Measurements from ENCODE around the gene GPR63.
A peak's percentile ranks its signal among the peaks of the same experiment; 100 is the strongest.
"Not testable (repeated sequence)": the region's sequence is repeated elsewhere in the genome, so short reads cannot be mapped to it uniquely, and the experiment has no call there.

The GPR63 gene

GRCh38 chr6:96837081-96837971 lies at the start of gene GPR63:
Gene GPR63, minus strand, starts transcription at chr6:96837477. Its CDS starts 37,746 bp downstream, at chr6:96799731.
- Histone ChIP-seq H3K4me1 (ENCODE audit: control insufficient read depth, insufficient read depth, low read length) (no peaks in the 10 kb centered on the region), H3K27me3 (ENCODE audit: control insufficient read depth, insufficient read depth, low read length) (peaks cover 19% of the 10 kb centered on the region), H3K9me3 (ENCODE audit: control insufficient read depth, low read length) (no peaks in the 10 kb centered on the region), H3K9ac (ENCODE audit: low read length) (peak within 1 kb of the TSS; percentile 65), H3K4me3 (ENCODE audit: low read length) (peak within 1 kb of the TSS; percentile 49), H3K36me3 (ENCODE audit: control insufficient read depth, insufficient read depth, low read length) (no peaks in the 10 kb centered on the region)

- Histone ChIP-seq H3K9ac (ENCODE audit: low read length) (no peak overlapping the region), H3K4me3 (ENCODE audit: low read length) (no peak overlapping the region), H3K27me3 (ENCODE audit: control insufficient read depth, insufficient read depth, low read length) (no peaks in the 10 kb centered on the region), H3K36me3 (ENCODE audit: control insufficient read depth, insufficient read depth, low read length) (no peaks in the 10 kb centered on the region), H3K4me1 (ENCODE audit: control insufficient read depth, insufficient read depth, low read length) (no peaks in the 10 kb centered on the region), H3K9me3 (ENCODE audit: control insufficient read depth, low read length) (no peaks in the 10 kb centered on the region)
These were observed 49.2 kb upstream of the GPR63 start for GRCh38 chr6:96886519-96886918.

- H3K4me3 ChIP-seq (ENCODE audit: low read length) = peak overlapping the region; percentile 25
These were observed 47.9 kb upstream of the GPR63 start for GRCh38 chr6:96885187-96885631.

GRCh38 chr6:96878143-96878542 lies 40.9 kb upstream of the GPR63 start:
- Histone ChIP-seq H3K27me3 (ENCODE audit: control insufficient read depth, insufficient read depth, low read length) (no peaks in the 10 kb centered on the region), H3K4me1 (ENCODE audit: control insufficient read depth, insufficient read depth, low read length) (no peaks in the 10 kb centered on the region), H3K4me3 (ENCODE audit: low read length) (no peak overlapping the region), H3K36me3 (ENCODE audit: control insufficient read depth, insufficient read depth, low read length) (no peaks in the 10 kb centered on the region), H3K9me3 (ENCODE audit: control insufficient read depth, low read length) (no peaks in the 10 kb centered on the region), H3K9ac (ENCODE audit: low read length) (no peak overlapping the region)

More at GRCh38 chr6:96885187-96885631, 47.9 kb upstream of the GPR63 start:
- not testable (repeated sequence) for H3K9me3 ChIP-seq (ENCODE audit: control insufficient read depth, low read length); H3K36me3 ChIP-seq (ENCODE audit: control insufficient read depth, insufficient read depth, low read length); H3K27me3 ChIP-seq (ENCODE audit: control insufficient read depth, insufficient read depth, low read length); H3K4me1 ChIP-seq (ENCODE audit: control insufficient read depth, insufficient read depth, low read length); H3K9ac ChIP-seq (ENCODE audit: low read length)

- no peaks in the 10 kb centered on the region for H3K36me3 ChIP-seq (ENCODE audit: control insufficient read depth, insufficient read depth, low read length)
- no peak overlapping the region for H3K9ac ChIP-seq (ENCODE audit: low read length)
- H3K27me3 ChIP-seq (ENCODE audit: control insufficient read depth, insufficient read depth, low read length) = no peaks in the 10 kb centered on the region
- no peak overlapping the region for H3K4me3 ChIP-seq (ENCODE audit: low read length)
- H3K4me1 ChIP-seq (ENCODE audit: control insufficient read depth, insufficient read depth, low read length) = no peaks in the 10 kb centered on the region
- no peaks in the 10 kb centered on the region for H3K9me3 ChIP-seq (ENCODE audit: control insufficient read depth, low read length)
These were observed 39.7 kb upstream of the GPR63 start for GRCh38 chr6:96876886-96877545.

GRCh38 chr6:96872976-96873375 lies 35.7 kb upstream of the GPR63 start:
- H3K9ac ChIP-seq (ENCODE audit: low read length) = no peak overlapping the region
- no peak overlapping the region for H3K4me3 ChIP-seq (ENCODE audit: low read length)
- H3K4me1 ChIP-seq (ENCODE audit: control insufficient read depth, insufficient read depth, low read length) = no peaks in the 10 kb centered on the region
- no peaks in the 10 kb centered on the region for H3K27me3 ChIP-seq (ENCODE audit: control insufficient read depth, insufficient read depth, low read length)
- no peaks in the 10 kb centered on the region for H3K36me3 ChIP-seq (ENCODE audit: control insufficient read depth, insufficient read depth, low read length)
- H3K9me3 ChIP-seq (ENCODE audit: control insufficient read depth, low read length) = no peaks in the 10 kb centered on the region

GRCh38 chr6:96865055-96865405 lies 27.8 kb upstream of the GPR63 start:
- H3K4me3 ChIP-seq (ENCODE audit: low read length) = no peak overlapping the region
- no peaks in the 10 kb centered on the region for H3K9me3 ChIP-seq (ENCODE audit: control insufficient read depth, low read length)
- H3K36me3 ChIP-seq (ENCODE audit: control insufficient read depth, insufficient read depth, low read length) = no peaks in the 10 kb centered on the region
- H3K27me3 ChIP-seq (ENCODE audit: control insufficient read depth, insufficient read depth, low read length) = no peaks in the 10 kb centered on the region
- no peak overlapping the region for H3K9ac ChIP-seq (ENCODE audit: low read length)
- no peaks in the 10 kb centered on the region for H3K4me1 ChIP-seq (ENCODE audit: control insufficient read depth, insufficient read depth, low read length)

GRCh38 chr6:96864216-96865054 lies 27.2 kb upstream of the GPR63 start:
- no peaks in the 10 kb centered on the region for H3K36me3 ChIP-seq (ENCODE audit: control insufficient read depth, insufficient read depth, low read length)
- no peak overlapping the region for H3K4me3 ChIP-seq (ENCODE audit: low read length)
- H3K9me3 ChIP-seq (ENCODE audit: control insufficient read depth, low read length) = no peaks in the 10 kb centered on the region
- H3K9ac ChIP-seq (ENCODE audit: low read length) = no peak overlapping the region
- H3K27me3 ChIP-seq (ENCODE audit: control insufficient read depth, insufficient read depth, low read length) = no peaks in the 10 kb centered on the region
- H3K4me1 ChIP-seq (ENCODE audit: control insufficient read depth, insufficient read depth, low read length) = no peaks in the 10 kb centered on the region

- no peak overlapping the region for H3K4me3 ChIP-seq (ENCODE audit: low read length)
- H3K27me3 ChIP-seq (ENCODE audit: control insufficient read depth, insufficient read depth, low read length) = no peaks in the 10 kb centered on the region
- no peak overlapping the region for H3K9ac ChIP-seq (ENCODE audit: low read length)
- no peaks in the 10 kb centered on the region for H3K4me1 ChIP-seq (ENCODE audit: control insufficient read depth, insufficient read depth, low read length)
- H3K36me3 ChIP-seq (ENCODE audit: control insufficient read depth, insufficient read depth, low read length) = no peaks in the 10 kb centered on the region
- no peaks in the 10 kb centered on the region for H3K9me3 ChIP-seq (ENCODE audit: control insufficient read depth, low read length)
These were observed 25.3 kb upstream of the GPR63 start for GRCh38 chr6:96862560-96862959.

GRCh38 chr6:96861588-96861987 lies 24.3 kb upstream of the GPR63 start:
- no peak overlapping the region for H3K4me3 ChIP-seq (ENCODE audit: low read length)
- no peaks in the 10 kb centered on the region for H3K4me1 ChIP-seq (ENCODE audit: control insufficient read depth, insufficient read depth, low read length)
- no peaks in the 10 kb centered on the region for H3K9me3 ChIP-seq (ENCODE audit: control insufficient read depth, low read length)
- no peak overlapping the region for H3K9ac ChIP-seq (ENCODE audit: low read length)
- H3K36me3 ChIP-seq (ENCODE audit: control insufficient read depth, insufficient read depth, low read length) = no peaks in the 10 kb centered on the region
- no peaks in the 10 kb centered on the region for H3K27me3 ChIP-seq (ENCODE audit: control insufficient read depth, insufficient read depth, low read length)

GRCh38 chr6:96856856-96857255 lies 19.6 kb upstream of the GPR63 start:
- no peak overlapping the region for H3K4me3 ChIP-seq (ENCODE audit: low read length)
- H3K9me3 ChIP-seq (ENCODE audit: control insufficient read depth, low read length) = no peaks in the 10 kb centered on the region
- no peaks in the 10 kb centered on the region for H3K27me3 ChIP-seq (ENCODE audit: control insufficient read depth, insufficient read depth, low read length)
- no peaks in the 10 kb centered on the region for H3K36me3 ChIP-seq (ENCODE audit: control insufficient read depth, insufficient read depth, low read length)
- no peaks in the 10 kb centered on the region for H3K4me1 ChIP-seq (ENCODE audit: control insufficient read depth, insufficient read depth, low read length)
- H3K9ac ChIP-seq (ENCODE audit: low read length) = no peak overlapping the region

GRCh38 chr6:96853083-96853482 lies 15.8 kb upstream of the GPR63 start:
- Histone ChIP-seq H3K9ac (ENCODE audit: low read length) (no peak overlapping the region), H3K4me3 (ENCODE audit: low read length) (no peak overlapping the region)

More at GRCh38 chr6:96853083-96853482, 15.8 kb upstream of the GPR63 start:
- no peaks in the 10 kb centered on the region for H3K4me1 ChIP-seq (ENCODE audit: control insufficient read depth, insufficient read depth, low read length)
- no peaks in the 10 kb centered on the region for H3K9me3 ChIP-seq (ENCODE audit: control insufficient read depth, low read length)
- no peaks in the 10 kb centered on the region for H3K27me3 ChIP-seq (ENCODE audit: control insufficient read depth, insufficient read depth, low read length)
- H3K36me3 ChIP-seq (ENCODE audit: control insufficient read depth, insufficient read depth, low read length) = no peaks in the 10 kb centered on the region

Measured in mucosa of stomach (tissue), 1 donor.